Liver (tissue), 9 donors: ENCODE data around the gene MARS1. TPM values are rescaled to one million over a fixed set of nuclear protein-coding genes. Genes with fewer than 3 reads are reported as not detected.

Experiments used
- DNase-seq: peaks from one replicate; pipeline ENCODE4 v3.0.0-alpha.2; 2017; ENCODE audit warnings: low spot score
- H3K27ac ChIP-seq, 2 donors: one replicate each; pipeline ENCODE4 v1.7.0; 2013; ENCODE audit warnings: inconsistent platforms in 2 of 2, low read length in 2 of 2, control low read depth in 1 of 2, low read depth in 1 of 2, mild to moderate bottlenecking in 1 of 2
- H3K27me3 ChIP-seq, 4 donors: one replicate each; pipeline versions ENCODE4 v1.6.1 to v1.7.0; 2013; ENCODE audit warnings: low read length in 3 of 4, inconsistent platforms in 1 of 4, mild to moderate bottlenecking in 1 of 4, moderate library complexity in 1 of 4; ENCODE audit not compliant: control insufficient read depth in 4 of 4, insufficient read depth in 4 of 4
- H3K36me3 ChIP-seq, 4 donors: one replicate each; pipeline versions ENCODE4 v1.6.1 to v1.7.0; 2013; ENCODE audit warnings: low read length in 3 of 4, mild to moderate bottlenecking in 3 of 4, low read depth in 1 of 4, moderate library complexity in 1 of 4; ENCODE audit not compliant: control insufficient read depth in 4 of 4, insufficient read depth in 3 of 4
- H3K4me1 ChIP-seq, 4 donors: one replicate each; pipeline versions ENCODE4 v1.6.1 to v1.7.0; 2013; ENCODE audit warnings: low read length in 3 of 4, mild to moderate bottlenecking in 3 of 4, moderate library complexity in 1 of 4; ENCODE audit not compliant: control insufficient read depth in 4 of 4, insufficient read depth in 4 of 4
- H3K4me3 ChIP-seq, 3 donors: one replicate each; pipeline versions ENCODE4 v1.6.1 to v1.7.0; 2013; ENCODE audit warnings: low read length in 3 of 3, control low read depth in 1 of 3, low read depth in 1 of 3, mild to moderate bottlenecking in 1 of 3
- H3K9ac ChIP-seq, 2 donors: one replicate each; pipeline ENCODE4 v1.7.0; 2013; ENCODE audit warnings: low read length in 2 of 2, mild to moderate bottlenecking in 2 of 2, moderate library complexity in 2 of 2, control low read depth in 1 of 2, low read depth in 1 of 2
- H3K9me3 ChIP-seq, 4 donors: one replicate each; pipeline versions ENCODE4 v1.6.1 to v1.7.0; 2013; ENCODE audit warnings: low read length in 3 of 4; ENCODE audit not compliant: control insufficient read depth in 4 of 4
- EGR1 ChIP-seq, 2 donors: IDR thresholded peaks; 2 replicates each; pipeline ENCODE4 v1.6.1; 2016 to 2018; ENCODE audit warnings: antibody characterized with exemption in 2 of 2, low read depth in 2 of 2
- FOXA1 ChIP-seq: IDR thresholded peaks from 2 replicates; pipeline ENCODE4 v1.6.1; 2016; ENCODE audit warnings: antibody characterized with exemption
- HNF4A ChIP-seq, 2 donors: conservative IDR thresholded peaks; 2 replicates each; pipeline ENCODE4 v1.6.1; 2016; ENCODE audit warnings: antibody characterized with exemption in 2 of 2, mild to moderate bottlenecking in 2 of 2
- JUND ChIP-seq, 2 donors: IDR thresholded peaks; 2 replicates each; pipeline ENCODE4 v1.6.1; 2016; ENCODE audit warnings: antibody characterized with exemption in 2 of 2
- RAD21 ChIP-seq, 2 donors: IDR thresholded peaks; 2 replicates each; pipeline ENCODE4 v1.6.1; 2016; ENCODE audit warnings: antibody characterized with exemption in 2 of 2, mild to moderate bottlenecking in 2 of 2
- RXRA ChIP-seq, 2 donors: IDR thresholded peaks; 2 replicates each; pipeline ENCODE4 v1.6.1; 2017 to 2018; ENCODE audit warnings: antibody characterized with exemption in 2 of 2, mild to moderate bottlenecking in 1 of 2
- SP1 ChIP-seq: IDR thresholded peaks from 2 replicates; pipeline ENCODE4 v1.6.1; 2018; ENCODE audit warnings: antibody characterized with exemption, mild to moderate bottlenecking
- TAF1 ChIP-seq: conservative IDR thresholded peaks from 2 replicates; pipeline ENCODE4 v1.6.1; 2016; ENCODE audit warnings: antibody characterized with exemption, mild to moderate bottlenecking
- YY1 ChIP-seq: IDR thresholded peaks from 2 replicates; pipeline ENCODE4 v1.6.1; 2016; ENCODE audit warnings: antibody characterized with exemption, mild to moderate bottlenecking
- WGBS: extraction: QIAGEN DNeasy Blood & Tissue Kit; methylation state at CpG from one replicate; pipeline ENCODE4 v1.1.7; 2013; 5-methylcytosine and 5-hydroxymethylcytosine counted together
- polyA plus RNA-seq, 2 donors: library from polyadenylated mRNA; stranded (reverse) in 1 of 2; unstranded in 1 of 2; fragments of 200-250 nt in 1 of 2; fragments of >200 nt in 1 of 2; fragmentation: Nextera tagmentation in 1 of 2; extraction: Ambion mirVana in 1 of 2; gene quantifications; one replicate each; pipeline versions ENCODE4 v1.2.1 to v1.2.3, GENCODE V29; 2013 to 2015
- total RNA-seq, 2 donors: library from RNA; depleted of rRNA; stranded (reverse); fragments of >200 nt; gene quantifications; one replicate each; pipeline ENCODE4 v1.2.3, GENCODE V29; 2014
- TF ChIP-seq, protein P1 (sequence below): IDR thresholded peaks from 2 replicates; pipeline ENCODE4 v1.6.1; 2016; ENCODE audit warnings: antibody characterized with exemption
- TF ChIP-seq, protein P2 (sequence below): IDR thresholded peaks from 2 replicates; pipeline ENCODE4 v1.6.1; 2016; ENCODE audit warnings: antibody characterized with exemption, mild to moderate bottlenecking
- TF ChIP-seq, protein P3 (sequence below): IDR thresholded peaks from 2 replicates; pipeline ENCODE4 v1.6.1; 2016; ENCODE audit warnings: antibody characterized with exemption
- TF ChIP-seq, protein P4 (sequence below): fragments of 150-350 bp; IDR thresholded peaks from 2 replicates; pipeline ENCODE4 v1.5.1; 2017; ENCODE audit warnings: improper control_type of control experiment, low read depth, low read length; ENCODE audit not compliant: missing input control
- TF ChIP-seq, protein P5 (sequence below): IDR thresholded peaks from 2 replicates; pipeline ENCODE4 v1.6.1; 2016; ENCODE audit warnings: antibody characterized with exemption
- donor health status: healthy.
- donor health status: healthy.
- donor health status: healthy.
- donor health status: healthy.
- donor health status: healthy.

MARS1 gene
- total and polyA plus RNA-seq, 4 donors = 43.9 to 83.3 (median 56.0) TPM

DNA sequence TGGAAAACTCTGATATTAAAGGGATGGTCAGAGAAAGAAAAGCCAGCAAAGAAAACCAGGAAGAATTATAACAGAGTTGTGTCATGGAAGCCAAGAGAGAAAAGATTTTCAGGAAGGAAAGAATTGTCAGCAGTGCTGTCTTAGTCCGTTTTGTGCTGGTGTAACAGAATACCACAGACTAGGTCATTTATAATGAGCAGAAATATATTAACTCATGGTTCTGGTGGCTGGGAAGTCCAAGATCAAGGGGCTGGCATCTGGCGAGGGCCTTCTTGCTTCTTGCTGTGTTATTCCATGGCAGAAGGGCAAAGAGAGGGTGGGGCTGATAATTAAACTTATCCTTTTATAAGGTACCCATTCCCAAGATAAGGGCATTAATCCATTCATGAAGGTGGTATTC lies 39.2 kb upstream of the MARS1 start (continued):
- TF ChIP-seq, protein P1, sequence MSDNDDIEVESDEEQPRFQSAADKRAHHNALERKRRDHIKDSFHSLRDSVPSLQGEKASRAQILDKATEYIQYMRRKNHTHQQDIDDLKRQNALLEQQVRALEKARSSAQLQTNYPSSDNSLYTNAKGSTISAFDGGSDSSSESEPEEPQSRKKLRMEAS = no peak
- TF ChIP-seq SP1 = no peak
- no peak for TF ChIP-seq EGR1 (IDR thresholded peaks at IDR 0.05; ENCODE audit: low read depth in 2 of 2)

DNA sequence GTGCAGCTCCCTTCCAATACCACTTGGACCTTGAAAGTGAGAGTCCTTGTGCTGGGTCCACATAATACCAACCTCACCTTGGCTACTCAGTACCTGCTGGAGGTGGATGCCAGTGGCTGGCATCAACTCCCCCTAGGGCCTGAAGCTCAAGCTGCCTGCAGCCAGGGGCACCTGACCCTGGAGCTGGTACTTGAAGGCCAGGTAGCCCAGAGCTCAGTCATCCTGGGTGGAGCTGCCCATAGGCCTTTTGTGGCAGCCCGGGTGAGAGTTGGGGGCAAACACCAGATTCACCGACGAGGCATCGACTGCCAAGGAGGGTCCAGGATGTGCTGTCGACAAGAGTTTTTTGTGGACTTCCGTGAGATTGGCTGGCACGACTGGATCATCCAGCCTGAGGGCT lies 38.5 kb upstream of the MARS1 start:
- no peaks in the 10 kb centered on the region for H3K27me3 ChIP-seq
- peaks cover 14 to 50% (median 39%) of the 10 kb centered on the region in 4 donors for H3K4me1 ChIP-seq
- peaks cover 0 to 4% (median 1%) of the 10 kb centered on the region in 4 donors for H3K36me3 ChIP-seq
- 96% methylated on average over 7 of the region's 7 CpGs for WGBS
- no peak for TF ChIP-seq RXRA (IDR thresholded peaks at IDR 0.05)
- TF ChIP-seq HNF4A (conservative IDR thresholded peaks at IDR 0.05) = no peak
- TF ChIP-seq, protein P2, sequence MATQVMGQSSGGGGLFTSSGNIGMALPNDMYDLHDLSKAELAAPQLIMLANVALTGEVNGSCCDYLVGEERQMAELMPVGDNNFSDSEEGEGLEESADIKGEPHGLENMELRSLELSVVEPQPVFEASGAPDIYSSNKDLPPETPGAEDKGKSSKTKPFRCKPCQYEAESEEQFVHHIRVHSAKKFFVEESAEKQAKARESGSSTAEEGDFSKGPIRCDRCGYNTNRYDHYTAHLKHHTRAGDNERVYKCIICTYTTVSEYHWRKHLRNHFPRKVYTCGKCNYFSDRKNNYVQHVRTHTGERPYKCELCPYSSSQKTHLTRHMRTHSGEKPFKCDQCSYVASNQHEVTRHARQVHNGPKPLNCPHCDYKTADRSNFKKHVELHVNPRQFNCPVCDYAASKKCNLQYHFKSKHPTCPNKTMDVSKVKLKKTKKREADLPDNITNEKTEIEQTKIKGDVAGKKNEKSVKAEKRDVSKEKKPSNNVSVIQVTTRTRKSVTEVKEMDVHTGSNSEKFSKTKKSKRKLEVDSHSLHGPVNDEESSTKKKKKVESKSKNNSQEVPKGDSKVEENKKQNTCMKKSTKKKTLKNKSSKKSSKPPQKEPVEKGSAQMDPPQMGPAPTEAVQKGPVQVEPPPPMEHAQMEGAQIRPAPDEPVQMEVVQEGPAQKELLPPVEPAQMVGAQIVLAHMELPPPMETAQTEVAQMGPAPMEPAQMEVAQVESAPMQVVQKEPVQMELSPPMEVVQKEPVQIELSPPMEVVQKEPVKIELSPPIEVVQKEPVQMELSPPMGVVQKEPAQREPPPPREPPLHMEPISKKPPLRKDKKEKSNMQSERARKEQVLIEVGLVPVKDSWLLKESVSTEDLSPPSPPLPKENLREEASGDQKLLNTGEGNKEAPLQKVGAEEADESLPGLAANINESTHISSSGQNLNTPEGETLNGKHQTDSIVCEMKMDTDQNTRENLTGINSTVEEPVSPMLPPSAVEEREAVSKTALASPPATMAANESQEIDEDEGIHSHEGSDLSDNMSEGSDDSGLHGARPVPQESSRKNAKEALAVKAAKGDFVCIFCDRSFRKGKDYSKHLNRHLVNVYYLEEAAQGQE = no peak
- DNase-seq = no peak
- no peak overlapping the region for H3K4me3 ChIP-seq
- H3K27ac ChIP-seq = peak overlapping the region; percentile 79 to 96
- no peak overlapping the region for H3K9ac ChIP-seq
- no peaks in the 10 kb centered on the region for H3K9me3 ChIP-seq

DNA sequence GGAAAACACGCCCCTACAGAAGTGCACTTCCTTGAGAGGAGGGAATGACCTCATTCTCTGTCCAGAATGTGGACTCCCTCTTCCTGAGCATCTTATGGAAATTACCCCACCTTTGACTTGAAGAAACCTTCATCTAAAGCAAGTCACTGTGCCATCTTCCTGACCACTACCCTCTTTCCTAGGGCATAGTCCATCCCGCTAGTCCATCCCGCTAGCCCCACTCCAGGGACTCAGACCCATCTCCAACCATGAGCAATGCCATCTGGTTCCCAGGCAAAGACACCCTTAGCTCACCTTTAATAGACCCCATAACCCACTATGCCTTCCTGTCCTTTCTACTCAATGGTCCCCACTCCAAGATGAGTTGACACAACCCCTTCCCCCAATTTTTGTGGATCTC lies 37.8 kb upstream of the MARS1 start:
- no peak overlapping the region for H3K4me3 ChIP-seq
- H3K9ac ChIP-seq = peak overlapping the region in 1 of 2 donors; percentile 90
- no peaks in the 10 kb centered on the region for H3K27me3 ChIP-seq
- H3K4me1 ChIP-seq = peaks cover 14 to 53% (median 40%) of the 10 kb centered on the region in 4 donors
- H3K27ac ChIP-seq = peak overlapping the region; percentile 79 to 96
- TF ChIP-seq YY1 = no peak
- peak; percentile 54 to 65 for TF ChIP-seq HNF4A (conservative IDR thresholded peaks at IDR 0.05)
- no peak for TF ChIP-seq TAF1
- TF ChIP-seq, protein P3, sequence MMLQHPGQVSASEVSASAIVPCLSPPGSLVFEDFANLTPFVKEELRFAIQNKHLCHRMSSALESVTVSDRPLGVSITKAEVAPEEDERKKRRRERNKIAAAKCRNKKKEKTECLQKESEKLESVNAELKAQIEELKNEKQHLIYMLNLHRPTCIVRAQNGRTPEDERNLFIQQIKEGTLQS = no peak
- no peak for TF ChIP-seq FOXA1
- peaks cover 0 to 3% (median under 1%) of the 10 kb centered on the region in 4 donors for H3K36me3 ChIP-seq
- no peaks in the 10 kb centered on the region for H3K9me3 ChIP-seq
- WGBS = 82% methylated on average over 3 of the region's 3 CpGs
- DNase-seq = no peak

DNA sequence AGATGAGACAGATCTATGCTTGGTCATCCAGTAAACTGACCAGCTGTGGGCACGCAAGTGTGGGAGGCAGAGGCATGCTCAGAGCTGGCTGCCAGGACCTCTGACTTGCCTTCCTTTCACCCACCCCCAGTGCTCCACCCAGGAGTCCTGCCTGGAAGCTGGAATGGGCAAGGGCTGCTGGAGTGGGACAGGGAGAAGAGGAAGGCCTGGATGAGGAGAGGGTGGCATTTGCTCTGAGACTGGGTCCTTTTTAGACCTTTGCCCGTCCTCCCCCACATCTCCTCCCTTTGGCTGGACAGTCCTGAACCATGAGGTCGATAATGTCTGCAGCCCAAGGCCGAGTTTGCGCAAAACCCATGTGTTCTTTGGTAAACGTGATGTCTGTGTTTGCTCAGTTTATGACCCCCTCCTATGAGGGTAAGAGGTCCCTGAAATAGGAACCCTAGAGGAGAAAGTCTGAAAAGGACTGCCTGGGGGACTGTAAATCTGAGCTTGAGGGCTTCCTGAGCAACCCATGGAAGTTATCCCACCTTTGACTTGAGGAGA lies 36.6 kb upstream of the MARS1 start:
- peaks cover 0 to 3% (median 0%) of the 10 kb centered on the region in 4 donors for H3K36me3 ChIP-seq
- H3K4me3 ChIP-seq = no peak overlapping the region
- H3K9ac ChIP-seq = peak overlapping the region; percentile 22 to 83
- no peaks in the 10 kb centered on the region for H3K9me3 ChIP-seq
- peaks cover 14 to 53% (median 38%) of the 10 kb centered on the region in 4 donors for H3K4me1 ChIP-seq
- no peaks in the 10 kb centered on the region for H3K27me3 ChIP-seq
- 34% methylated on average over 6 of the region's 6 CpGs for WGBS
- peak; percentile 68 for DNase-seq
- peak overlapping the region; percentile 92 to 96 for H3K27ac ChIP-seq
- TF ChIP-seq JUND (IDR thresholded peaks at IDR 0.05) (peak; percentile 89 to 92), RAD21 (IDR thresholded peaks at IDR 0.05) (peak; percentile 52 to 73), EGR1 (IDR thresholded peaks at IDR 0.05; ENCODE audit: low read depth in 2 of 2) (peak; percentile 92 to 93), RXRA (IDR thresholded peaks at IDR 0.05) (peak; percentile 98 to 99)
- TF ChIP-seq, protein P4, sequence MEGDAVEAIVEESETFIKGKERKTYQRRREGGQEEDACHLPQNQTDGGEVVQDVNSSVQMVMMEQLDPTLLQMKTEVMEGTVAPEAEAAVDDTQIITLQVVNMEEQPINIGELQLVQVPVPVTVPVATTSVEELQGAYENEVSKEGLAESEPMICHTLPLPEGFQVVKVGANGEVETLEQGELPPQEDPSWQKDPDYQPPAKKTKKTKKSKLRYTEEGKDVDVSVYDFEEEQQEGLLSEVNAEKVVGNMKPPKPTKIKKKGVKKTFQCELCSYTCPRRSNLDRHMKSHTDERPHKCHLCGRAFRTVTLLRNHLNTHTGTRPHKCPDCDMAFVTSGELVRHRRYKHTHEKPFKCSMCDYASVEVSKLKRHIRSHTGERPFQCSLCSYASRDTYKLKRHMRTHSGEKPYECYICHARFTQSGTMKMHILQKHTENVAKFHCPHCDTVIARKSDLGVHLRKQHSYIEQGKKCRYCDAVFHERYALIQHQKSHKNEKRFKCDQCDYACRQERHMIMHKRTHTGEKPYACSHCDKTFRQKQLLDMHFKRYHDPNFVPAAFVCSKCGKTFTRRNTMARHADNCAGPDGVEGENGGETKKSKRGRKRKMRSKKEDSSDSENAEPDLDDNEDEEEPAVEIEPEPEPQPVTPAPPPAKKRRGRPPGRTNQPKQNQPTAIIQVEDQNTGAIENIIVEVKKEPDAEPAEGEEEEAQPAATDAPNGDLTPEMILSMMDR = no peak
- TF ChIP-seq, protein P3 = peak; percentile 79
- TF ChIP-seq, protein P5, sequence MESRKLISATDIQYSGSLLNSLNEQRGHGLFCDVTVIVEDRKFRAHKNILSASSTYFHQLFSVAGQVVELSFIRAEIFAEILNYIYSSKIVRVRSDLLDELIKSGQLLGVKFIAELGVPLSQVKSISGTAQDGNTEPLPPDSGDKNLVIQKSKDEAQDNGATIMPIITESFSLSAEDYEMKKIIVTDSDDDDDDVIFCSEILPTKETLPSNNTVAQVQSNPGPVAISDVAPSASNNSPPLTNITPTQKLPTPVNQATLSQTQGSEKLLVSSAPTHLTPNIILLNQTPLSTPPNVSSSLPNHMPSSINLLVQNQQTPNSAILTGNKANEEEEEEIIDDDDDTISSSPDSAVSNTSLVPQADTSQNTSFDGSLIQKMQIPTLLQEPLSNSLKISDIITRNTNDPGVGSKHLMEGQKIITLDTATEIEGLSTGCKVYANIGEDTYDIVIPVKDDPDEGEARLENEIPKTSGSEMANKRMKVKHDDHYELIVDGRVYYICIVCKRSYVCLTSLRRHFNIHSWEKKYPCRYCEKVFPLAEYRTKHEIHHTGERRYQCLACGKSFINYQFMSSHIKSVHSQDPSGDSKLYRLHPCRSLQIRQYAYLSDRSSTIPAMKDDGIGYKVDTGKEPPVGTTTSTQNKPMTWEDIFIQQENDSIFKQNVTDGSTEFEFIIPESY = peak; percentile 95
